H1 (cell line): ENCODE data around the gene NR5A1. TPM values are rescaled to one million over a fixed set of nuclear protein-coding genes. Genes with fewer than 3 reads are reported as not detected.

Experiments used
- EZH2 ChIP-seq: fragments of 200-600 bp; sonication (generic); IDR thresholded peaks from 2 replicates; pipeline ENCODE4 v1.7.1; 2012; ENCODE audit warnings: low read depth, mild to moderate bottlenecking, moderate library complexity, low read length, inconsistent platforms; ENCODE audit not compliant: severe bottlenecking
- HDAC2 ChIP-seq, 2 experiments: fragments of 300-600 bp in 1 of 2; sonication (generic) in 1 of 2; IDR thresholded peaks; 2 replicates each; pipeline ENCODE4 v1.6.1; 2011 to 2012; ENCODE audit warnings: low read depth in 2 of 2, low read length in 2 of 2, mild to moderate bottlenecking in 2 of 2, moderate library complexity in 2 of 2, borderline replicate concordance in 1 of 2, inconsistent platforms in 1 of 2
- PHF8 ChIP-seq: fragments of 200-600 bp; sonication (generic); conservative IDR thresholded peaks from 2 replicates; pipeline ENCODE4 v1.7.1; 2012; ENCODE audit warnings: low read depth, mild to moderate bottlenecking, inconsistent platforms, low read length, moderate library complexity
- POLR2A ChIP-seq, 2 experiments: IDR thresholded peaks; 1 replicate in 1 of 2; 2 replicates in 1 of 2; pipeline ENCODE4 v1.6.1; 2011; ENCODE audit warnings: low read depth in 2 of 2, low read length in 2 of 2, mild to moderate bottlenecking in 2 of 2; ENCODE audit errors: control extremely low read depth in 1 of 2
- SAP30 ChIP-seq: fragments of 300-600 bp; sonication (generic); IDR thresholded peaks from 2 replicates; pipeline ENCODE4 v1.7.1; 2012; ENCODE audit warnings: low read length, moderate library complexity, mild to moderate bottlenecking, inconsistent platforms; ENCODE audit not compliant: insufficient read depth, insufficient replicate concordance
- TAF1 ChIP-seq: IDR thresholded peaks from 2 replicates; pipeline ENCODE4 v1.6.1; 2011; ENCODE audit warnings: mild to moderate bottlenecking, low read depth, low read length
- YY1 ChIP-seq: IDR thresholded peaks from 2 replicates; pipeline ENCODE4 v1.6.1; 2011; ENCODE audit warnings: low read depth, mild to moderate bottlenecking, low read length
- polyA plus RNA-seq, 7 experiments: library from polyadenylated mRNA; depleted of rRNA in 3 of 7; stranded (reverse) in 5 of 7; unstranded in 2 of 7; fragments of >200 nt in 5 of 7; fragments of 200-250 nt in 2 of 7; gene quantifications; 1 replicate in 5 of 7; 2 replicates in 1 of 7; 4 replicates in 1 of 7; pipeline versions ENCODE4 v1.2.1 to v1.2.3, GENCODE V29; 2011 to 2013; ENCODE audit warnings: missing spikeins in 2 of 7, mixed read lengths in 2 of 7
- total RNA-seq: library from RNA; stranded (reverse); fragmentation: NEBNext Ultra II Directional; extraction: Animal tissue kit (Norgen Biotek cat#: 25700); gene quantifications from 2 replicates; pipeline ENCODE4 v1.2.1, GENCODE V29; 2021
- TF ChIP-seq, protein P1 (sequence below): fragments of 300-600 bp; sonication (generic); IDR thresholded peaks from 2 replicates; pipeline ENCODE4 v1.7.1; 2012; ENCODE audit warnings: low read length, moderate library complexity, mild to moderate bottlenecking, inconsistent platforms; ENCODE audit not compliant: insufficient replicate concordance
- TF ChIP-seq, protein P2 (sequence below): IDR thresholded peaks from 2 replicates; pipeline ENCODE4 v1.6.1; 2011; ENCODE audit warnings: low read depth, mild to moderate bottlenecking, low read length; ENCODE audit not compliant: insufficient read depth

NR5A1 gene
- total and polyA plus RNA-seq, 2 of the 8 experiments (the other 6 are each of a cell fraction or from before 2014, with no cell fraction given), result 0.29 to 0.58 TPM

DNA sequence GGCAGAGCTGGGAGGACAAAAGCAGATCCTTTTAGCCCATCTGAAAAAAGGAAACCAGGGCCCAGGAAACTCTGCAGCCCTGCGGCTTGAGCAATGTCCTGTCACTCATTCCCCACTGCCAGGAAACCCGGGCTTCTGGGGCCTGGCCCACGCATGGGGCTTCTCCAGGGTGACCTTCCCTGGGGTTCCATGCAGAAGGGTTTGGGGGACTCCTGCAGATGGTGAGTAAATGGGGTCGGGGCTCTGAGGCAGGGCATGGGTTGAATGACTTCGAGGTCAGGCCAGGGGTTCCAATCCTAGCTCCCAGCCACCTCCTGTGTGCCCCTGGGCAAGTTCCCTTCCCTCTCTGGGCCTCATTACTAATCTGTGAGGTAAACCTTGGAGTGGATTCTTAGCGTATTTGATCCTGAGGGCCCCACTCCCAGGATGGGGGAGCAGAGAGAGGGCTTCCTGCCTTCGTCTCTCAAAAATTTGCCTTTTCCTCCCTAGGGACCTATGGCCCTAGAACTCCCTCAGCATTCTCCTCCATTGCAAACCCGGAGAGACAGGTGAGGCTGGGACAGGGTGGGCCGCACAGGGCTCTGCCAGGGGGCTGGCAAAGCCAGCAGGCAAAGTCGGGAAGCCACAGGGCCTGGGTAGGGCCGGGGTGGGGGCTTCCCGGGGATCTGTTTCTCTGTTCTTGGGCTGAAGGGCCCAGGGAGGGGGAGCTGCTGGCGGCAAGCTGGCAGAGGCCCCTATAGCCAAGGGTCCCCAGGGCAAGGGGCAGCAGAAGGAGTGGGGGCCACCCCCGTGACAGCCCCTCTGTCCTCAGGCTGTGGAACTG lies 31.1 kb downstream of the NR5A1 start (continued):
- TF ChIP-seq, protein P1, sequence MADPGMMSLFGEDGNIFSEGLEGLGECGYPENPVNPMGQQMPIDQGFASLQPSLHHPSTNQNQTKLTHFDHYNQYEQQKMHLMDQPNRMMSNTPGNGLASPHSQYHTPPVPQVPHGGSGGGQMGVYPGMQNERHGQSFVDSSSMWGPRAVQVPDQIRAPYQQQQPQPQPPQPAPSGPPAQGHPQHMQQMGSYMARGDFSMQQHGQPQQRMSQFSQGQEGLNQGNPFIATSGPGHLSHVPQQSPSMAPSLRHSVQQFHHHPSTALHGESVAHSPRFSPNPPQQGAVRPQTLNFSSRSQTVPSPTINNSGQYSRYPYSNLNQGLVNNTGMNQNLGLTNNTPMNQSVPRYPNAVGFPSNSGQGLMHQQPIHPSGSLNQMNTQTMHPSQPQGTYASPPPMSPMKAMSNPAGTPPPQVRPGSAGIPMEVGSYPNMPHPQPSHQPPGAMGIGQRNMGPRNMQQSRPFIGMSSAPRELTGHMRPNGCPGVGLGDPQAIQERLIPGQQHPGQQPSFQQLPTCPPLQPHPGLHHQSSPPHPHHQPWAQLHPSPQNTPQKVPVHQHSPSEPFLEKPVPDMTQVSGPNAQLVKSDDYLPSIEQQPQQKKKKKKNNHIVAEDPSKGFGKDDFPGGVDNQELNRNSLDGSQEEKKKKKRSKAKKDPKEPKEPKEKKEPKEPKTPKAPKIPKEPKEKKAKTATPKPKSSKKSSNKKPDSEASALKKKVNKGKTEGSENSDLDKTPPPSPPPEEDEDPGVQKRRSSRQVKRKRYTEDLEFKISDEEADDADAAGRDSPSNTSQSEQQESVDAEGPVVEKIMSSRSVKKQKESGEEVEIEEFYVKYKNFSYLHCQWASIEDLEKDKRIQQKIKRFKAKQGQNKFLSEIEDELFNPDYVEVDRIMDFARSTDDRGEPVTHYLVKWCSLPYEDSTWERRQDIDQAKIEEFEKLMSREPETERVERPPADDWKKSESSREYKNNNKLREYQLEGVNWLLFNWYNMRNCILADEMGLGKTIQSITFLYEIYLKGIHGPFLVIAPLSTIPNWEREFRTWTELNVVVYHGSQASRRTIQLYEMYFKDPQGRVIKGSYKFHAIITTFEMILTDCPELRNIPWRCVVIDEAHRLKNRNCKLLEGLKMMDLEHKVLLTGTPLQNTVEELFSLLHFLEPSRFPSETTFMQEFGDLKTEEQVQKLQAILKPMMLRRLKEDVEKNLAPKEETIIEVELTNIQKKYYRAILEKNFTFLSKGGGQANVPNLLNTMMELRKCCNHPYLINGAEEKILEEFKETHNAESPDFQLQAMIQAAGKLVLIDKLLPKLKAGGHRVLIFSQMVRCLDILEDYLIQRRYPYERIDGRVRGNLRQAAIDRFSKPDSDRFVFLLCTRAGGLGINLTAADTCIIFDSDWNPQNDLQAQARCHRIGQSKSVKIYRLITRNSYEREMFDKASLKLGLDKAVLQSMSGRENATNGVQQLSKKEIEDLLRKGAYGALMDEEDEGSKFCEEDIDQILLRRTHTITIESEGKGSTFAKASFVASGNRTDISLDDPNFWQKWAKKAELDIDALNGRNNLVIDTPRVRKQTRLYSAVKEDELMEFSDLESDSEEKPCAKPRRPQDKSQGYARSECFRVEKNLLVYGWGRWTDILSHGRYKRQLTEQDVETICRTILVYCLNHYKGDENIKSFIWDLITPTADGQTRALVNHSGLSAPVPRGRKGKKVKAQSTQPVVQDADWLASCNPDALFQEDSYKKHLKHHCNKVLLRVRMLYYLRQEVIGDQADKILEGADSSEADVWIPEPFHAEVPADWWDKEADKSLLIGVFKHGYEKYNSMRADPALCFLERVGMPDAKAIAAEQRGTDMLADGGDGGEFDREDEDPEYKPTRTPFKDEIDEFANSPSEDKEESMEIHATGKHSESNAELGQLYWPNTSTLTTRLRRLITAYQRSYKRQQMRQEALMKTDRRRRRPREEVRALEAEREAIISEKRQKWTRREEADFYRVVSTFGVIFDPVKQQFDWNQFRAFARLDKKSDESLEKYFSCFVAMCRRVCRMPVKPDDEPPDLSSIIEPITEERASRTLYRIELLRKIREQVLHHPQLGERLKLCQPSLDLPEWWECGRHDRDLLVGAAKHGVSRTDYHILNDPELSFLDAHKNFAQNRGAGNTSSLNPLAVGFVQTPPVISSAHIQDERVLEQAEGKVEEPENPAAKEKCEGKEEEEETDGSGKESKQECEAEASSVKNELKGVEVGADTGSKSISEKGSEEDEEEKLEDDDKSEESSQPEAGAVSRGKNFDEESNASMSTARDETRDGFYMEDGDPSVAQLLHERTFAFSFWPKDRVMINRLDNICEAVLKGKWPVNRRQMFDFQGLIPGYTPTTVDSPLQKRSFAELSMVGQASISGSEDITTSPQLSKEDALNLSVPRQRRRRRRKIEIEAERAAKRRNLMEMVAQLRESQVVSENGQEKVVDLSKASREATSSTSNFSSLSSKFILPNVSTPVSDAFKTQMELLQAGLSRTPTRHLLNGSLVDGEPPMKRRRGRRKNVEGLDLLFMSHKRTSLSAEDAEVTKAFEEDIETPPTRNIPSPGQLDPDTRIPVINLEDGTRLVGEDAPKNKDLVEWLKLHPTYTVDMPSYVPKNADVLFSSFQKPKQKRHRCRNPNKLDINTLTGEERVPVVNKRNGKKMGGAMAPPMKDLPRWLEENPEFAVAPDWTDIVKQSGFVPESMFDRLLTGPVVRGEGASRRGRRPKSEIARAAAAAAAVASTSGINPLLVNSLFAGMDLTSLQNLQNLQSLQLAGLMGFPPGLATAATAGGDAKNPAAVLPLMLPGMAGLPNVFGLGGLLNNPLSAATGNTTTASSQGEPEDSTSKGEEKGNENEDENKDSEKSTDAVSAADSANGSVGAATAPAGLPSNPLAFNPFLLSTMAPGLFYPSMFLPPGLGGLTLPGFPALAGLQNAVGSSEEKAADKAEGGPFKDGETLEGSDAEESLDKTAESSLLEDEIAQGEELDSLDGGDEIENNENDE, result no peak
- no peak for TF ChIP-seq POLR2A (IDR thresholded peaks at IDR 0.05; ENCODE audit: control extremely low read depth in 1 of 2, low read depth in 2 of 2, low read length in 2 of 2)
- TF ChIP-seq, protein P2, sequence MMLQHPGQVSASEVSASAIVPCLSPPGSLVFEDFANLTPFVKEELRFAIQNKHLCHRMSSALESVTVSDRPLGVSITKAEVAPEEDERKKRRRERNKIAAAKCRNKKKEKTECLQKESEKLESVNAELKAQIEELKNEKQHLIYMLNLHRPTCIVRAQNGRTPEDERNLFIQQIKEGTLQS, result no peak
- no peak for TF ChIP-seq YY1
- no peak for TF ChIP-seq HDAC2 (IDR thresholded peaks at IDR 0.05; ENCODE audit: borderline replicate concordance in 1 of 2, low read depth in 2 of 2, low read length in 2 of 2)
- TF ChIP-seq EZH2, result no peak
- no peak for TF ChIP-seq PHF8
- no peak for TF ChIP-seq SAP30
- no peak for TF ChIP-seq TAF1
